ENCODE results near the gene LCOR.
"Not testable (repeated sequence)": the region's sequence is repeated elsewhere in the genome, so short reads cannot be mapped to it uniquely, and the experiment has no call there.

LCOR gene

GRCh38 chr10:97024168-97025073 is 192.3 kb downstream of the LCOR start:
- no peak for FAIRE-seq
- DNase-seq (ENCODE audit: insufficient read length, low spot score), result no peak

DNA sequence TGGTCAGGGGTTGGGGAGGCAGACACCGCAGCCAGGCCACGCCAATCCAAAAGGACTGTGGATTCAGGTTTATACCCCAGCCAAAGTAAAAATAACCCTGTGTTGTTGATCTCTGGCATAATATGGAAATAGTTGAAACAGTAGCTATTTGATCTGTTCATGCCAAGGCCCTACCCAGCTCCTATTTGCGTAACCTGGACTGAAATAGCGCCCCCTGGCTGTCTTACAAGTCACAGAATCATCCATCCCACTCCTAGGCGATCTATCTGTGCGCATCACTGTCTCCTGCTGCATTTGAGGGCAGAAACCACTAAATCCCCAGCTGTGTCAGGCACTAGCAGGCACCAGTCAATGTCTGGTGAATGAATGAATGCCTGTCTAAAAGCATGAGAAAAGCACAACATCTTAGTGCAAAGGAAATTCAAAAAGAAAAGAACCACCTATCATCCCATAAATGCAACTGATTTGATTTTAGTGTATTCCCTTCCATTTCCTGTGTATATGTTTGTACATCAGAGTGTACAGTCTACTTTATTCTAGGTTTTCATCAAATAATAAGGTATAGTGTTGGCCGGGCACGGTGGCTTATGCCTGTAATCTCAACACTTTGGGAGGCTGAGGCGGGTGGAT is 193.6 kb downstream of the LCOR start:
- FAIRE-seq (peak; percentile 89), DNase-seq (ENCODE audit: insufficient read length, low spot score) (peak; percentile 54)

- FAIRE-seq, result no peak
- DNase-seq (ENCODE audit: insufficient read length, low spot score), result no peak
Observed at GRCh38 chr10:97028126-97028831, 196.2 kb downstream of the LCOR start.

DNA sequence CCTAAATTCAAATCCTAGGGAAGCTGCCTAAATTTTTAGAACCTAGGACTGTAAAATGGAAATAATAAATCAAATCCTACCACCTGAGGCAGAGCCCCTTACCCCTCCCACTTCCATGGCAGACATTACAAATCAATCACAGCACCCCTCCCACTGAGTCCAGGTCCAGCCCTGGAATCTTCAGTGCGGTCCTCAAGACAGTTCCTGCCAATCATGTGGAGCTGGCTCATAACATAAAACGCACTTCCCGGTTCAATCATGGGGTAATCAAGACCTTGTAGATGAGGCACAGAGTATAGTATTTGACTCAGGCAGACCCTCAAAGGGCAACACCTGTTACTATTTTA is 196.7 kb downstream of the LCOR start:
- no peak for DNase-seq (ENCODE audit: insufficient read length, low spot score)
- no peak for FAIRE-seq

- FAIRE-seq (no peak), DNase-seq (ENCODE audit: insufficient read length, low spot score) (no peak)
Observed at GRCh38 chr10:97029271-97029670, 197.2 kb downstream of the LCOR start.

GRCh38 chr10:97030894-97031293 is 198.8 kb downstream of the LCOR start:
- FAIRE-seq, result no peak
- DNase-seq (ENCODE audit: insufficient read length, low spot score), result no peak

DNA sequence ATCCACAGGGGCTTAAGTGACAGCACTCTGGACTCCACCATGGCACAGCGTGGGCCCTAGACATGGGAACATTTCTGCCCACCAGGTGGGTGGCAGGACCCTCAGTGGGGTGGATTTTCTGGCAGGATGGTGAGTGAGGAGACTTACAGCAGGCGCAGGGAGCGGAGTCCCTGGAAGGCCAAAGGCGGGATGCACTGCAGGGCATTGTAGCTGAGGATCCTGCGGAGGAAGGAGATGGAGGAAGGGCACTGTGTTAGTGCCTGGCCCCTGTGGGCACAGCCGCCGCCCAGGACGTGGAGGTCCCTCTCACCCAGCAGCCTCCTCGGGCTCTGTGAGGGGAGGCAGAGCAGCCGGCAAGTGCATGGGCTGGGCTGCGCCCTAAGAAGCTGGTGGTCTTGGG is 199.4 kb downstream of the LCOR start:
- no peak for DNase-seq (ENCODE audit: insufficient read length, low spot score)
- no peak for FAIRE-seq

DNA sequence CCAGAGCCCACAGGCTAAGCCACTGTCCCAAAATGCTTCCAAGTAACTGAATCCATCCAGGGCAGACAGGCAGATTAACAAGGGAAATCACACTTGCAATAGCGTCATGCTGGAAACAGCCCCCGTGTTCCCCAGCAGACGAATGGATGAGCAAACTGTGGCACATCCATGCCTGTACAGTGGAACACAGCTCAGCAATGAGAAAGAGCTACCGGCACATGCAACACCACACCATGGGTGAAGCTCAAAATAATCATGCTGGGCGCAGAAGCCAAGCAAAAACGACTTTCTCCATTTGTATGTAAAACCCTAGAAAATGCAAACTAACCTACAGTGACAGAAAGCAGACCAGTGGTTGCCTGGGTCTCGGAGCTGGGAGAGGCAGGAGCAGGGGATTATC is 200.5 kb downstream of the LCOR start:
- FAIRE-seq, result no peak
- DNase-seq (ENCODE audit: insufficient read length, low spot score), result no peak

GRCh38 chr10:97033841-97034240 is 201.7 kb downstream of the LCOR start:
- FAIRE-seq; DNase-seq (ENCODE audit: insufficient read length, low spot score): not testable (repeated sequence)

GRCh38 chr10:97034301-97034700 is 202.2 kb downstream of the LCOR start:
- FAIRE-seq (no peak), DNase-seq (ENCODE audit: insufficient read length, low spot score) (no peak)

- DNase-seq (ENCODE audit: insufficient read length, low spot score), result no peak
- FAIRE-seq, result no peak
Observed at GRCh38 chr10:97034958-97035769, 203.1 kb downstream of the LCOR start.

DNA sequence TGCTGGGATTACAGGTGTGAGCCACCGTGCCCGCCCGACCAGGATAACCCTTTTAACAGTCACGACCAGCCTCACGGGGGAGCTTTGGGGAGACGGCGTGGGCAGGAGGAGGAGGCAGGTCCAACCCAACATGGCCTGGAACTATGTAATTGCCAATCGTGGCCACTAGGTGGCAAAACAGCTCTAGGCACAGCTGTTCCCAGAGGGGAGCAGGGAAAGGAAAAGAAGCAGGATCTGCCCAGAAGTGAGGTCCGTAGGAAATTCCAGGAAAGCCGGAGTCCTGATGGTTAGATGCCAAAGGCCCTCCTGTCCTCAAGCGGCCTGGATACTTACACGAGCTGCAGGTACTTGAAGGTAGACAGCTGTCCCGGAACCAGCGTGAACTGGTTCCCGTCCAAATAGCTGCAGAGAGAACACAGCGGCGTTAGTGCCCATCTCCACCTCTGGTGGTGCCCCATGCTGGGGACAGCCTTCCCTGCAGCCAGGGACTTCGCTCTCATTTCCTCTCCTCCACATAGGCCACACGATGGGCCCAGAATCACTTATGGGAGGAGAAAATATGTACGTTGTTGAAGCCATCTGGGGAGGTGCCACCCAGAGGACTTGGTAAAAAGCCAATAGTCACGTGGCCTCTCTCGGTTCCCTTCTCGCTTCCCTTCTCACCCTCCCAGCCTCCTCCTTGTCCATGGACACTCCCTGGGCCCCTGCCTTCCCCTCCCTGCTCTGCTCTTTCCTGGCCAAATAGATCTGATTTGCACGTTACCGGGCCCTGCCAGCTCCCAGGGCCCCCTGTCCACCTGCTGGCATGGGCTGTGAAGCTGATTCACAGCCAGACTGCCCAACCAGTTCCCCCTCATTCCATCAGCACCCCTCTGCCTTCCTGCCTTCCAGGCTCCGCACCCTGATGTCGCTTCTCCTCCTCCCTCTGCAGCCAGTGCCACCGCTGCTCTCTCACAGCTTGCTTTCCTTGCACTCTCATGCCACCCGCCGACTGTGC is 205.6 kb downstream of the LCOR start:
- peak; percentile 82 for DNase-seq (ENCODE audit: insufficient read length, low spot score)
- peak; percentile 93 for FAIRE-seq

DNA sequence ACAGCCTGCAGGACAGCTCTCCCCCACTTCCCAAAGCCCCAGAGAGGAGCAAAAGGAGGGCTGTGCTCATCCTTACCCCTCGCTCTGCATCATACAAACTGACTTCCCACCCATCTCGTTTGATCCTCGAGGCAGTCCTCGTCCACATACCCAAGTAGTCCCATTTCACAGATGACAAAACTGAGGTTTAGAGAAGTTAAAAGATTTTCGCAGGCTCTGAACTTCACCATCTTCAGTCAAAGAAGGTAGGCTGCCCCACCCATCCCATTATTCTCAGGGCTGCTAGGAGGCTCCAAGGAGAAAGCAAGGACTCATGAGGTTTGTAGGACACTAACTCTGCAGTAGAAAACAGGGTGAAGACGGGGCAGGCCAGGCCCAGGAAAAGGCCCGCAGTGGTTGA is 206.6 kb downstream of the LCOR start:
- FAIRE-seq, result no peak

GRCh38 chr10:97039538-97040247 is 207.6 kb downstream of the LCOR start:
- FAIRE-seq, result no peak

More for the DNA sequence above, 206.6 kb downstream of the LCOR start:
- DNase-seq (ENCODE audit: insufficient read length, low spot score), result no peak

GRCh38 chr10:97040248-97040584 is 208.1 kb downstream of the LCOR start:
- FAIRE-seq (no peak), DNase-seq (ENCODE audit: insufficient read length, low spot score) (no peak)

More at GRCh38 chr10:97039538-97040247, 207.6 kb downstream of the LCOR start:
- DNase-seq (ENCODE audit: insufficient read length, low spot score), result no peak

DNA sequence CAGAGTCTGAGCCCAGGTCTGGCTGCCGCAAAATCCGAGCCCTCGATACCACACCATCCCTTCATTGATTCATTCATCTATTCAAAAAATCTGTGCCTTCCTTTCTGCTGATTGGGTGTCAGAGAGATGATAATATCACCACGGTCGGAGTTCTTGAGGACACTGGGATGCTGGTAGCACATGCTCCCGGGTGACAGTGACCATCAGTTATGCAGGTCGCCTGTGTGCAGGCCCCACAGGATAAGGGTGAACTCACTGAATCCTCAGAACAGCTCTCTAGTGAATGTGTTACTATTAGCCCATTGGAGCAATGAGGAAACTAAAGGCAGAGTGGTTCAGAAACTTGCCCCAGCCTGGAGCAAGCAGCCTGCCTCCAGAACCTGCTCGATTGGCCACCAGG is 208.6 kb downstream of the LCOR start:
- FAIRE-seq (no peak), DNase-seq (ENCODE audit: insufficient read length, low spot score) (no peak)

- no peak for FAIRE-seq
- no peak for DNase-seq (ENCODE audit: insufficient read length, low spot score)
Observed at GRCh38 chr10:97042081-97042480, 210.0 kb downstream of the LCOR start.

DNA sequence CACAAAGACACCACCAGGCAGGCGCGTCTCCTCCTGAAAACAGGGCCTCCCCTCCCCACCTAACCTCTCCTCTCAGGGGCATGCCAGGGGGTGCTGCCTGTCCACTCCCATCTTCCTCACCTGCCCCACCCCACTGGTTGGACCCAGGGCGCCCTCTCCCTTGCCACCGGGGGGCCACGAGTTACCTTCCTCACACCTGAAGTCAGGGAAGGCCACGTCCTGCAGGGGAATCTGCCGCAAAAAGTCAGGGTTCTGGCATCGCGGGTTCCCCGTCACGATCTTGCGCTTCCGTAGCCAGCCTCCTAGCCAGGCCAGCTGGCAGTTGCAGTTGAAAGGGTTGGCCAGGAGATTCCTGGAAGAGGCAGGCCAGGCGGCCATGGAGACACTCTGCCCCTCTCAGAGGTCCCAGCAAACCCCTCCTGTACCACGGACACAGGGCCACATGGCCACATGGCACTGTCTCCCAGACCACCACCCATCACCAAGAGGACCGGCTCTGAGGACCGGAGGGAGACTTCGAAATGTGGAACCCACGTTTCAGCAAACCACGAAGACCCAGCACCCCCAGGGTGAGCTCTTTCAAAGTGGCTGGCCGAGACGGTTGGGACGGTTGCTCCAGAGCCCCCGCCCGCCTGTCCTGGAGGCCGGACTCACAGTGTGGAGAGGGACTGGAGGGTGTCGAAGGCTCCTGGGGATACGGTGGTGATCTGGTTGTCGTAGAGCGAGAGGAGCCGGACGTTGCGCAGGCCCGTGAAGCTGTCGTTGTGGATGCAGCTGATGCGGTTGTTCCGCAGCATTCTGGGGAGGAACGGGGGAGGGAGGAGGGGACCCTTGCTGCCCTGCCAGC is 210.8 kb downstream of the LCOR start:
- no peak for DNase-seq (ENCODE audit: insufficient read length, low spot score)
- FAIRE-seq, result no peak
